OCI-M2 (cell line): Measurements from ENCODE around the gene B3GNT7.

ENCODE experiments used
- DNase-seq: peaks from one replicate; lab custom pipeline; 2025; ENCODE audit not compliant: unreplicated experiment; lab: John Stamatoyannopoulos, UW

The B3GNT7 gene

GRCh38 chr2:231383416-231384108 is 11.9 kb upstream of the B3GNT7 start:
- DNase-seq: no peak

GRCh38 chr2:231384109-231384435 is 11.4 kb upstream of the B3GNT7 start:
- DNase-seq: no peak

GRCh38 chr2:231384970-231385369 is 10.5 kb upstream of the B3GNT7 start:
- DNase-seq: no peak

- no peak for DNase-seq
Observed at GRCh38 chr2:231385429-231385828, 10.1 kb upstream of the B3GNT7 start.

GRCh38 chr2:231386446-231386845 is 9.1 kb upstream of the B3GNT7 start:
- DNase-seq: no peak

- no peak for DNase-seq
Observed at GRCh38 chr2:231387904-231388724, 7.4 kb upstream of the B3GNT7 start.

- DNase-seq: no peak
Observed at GRCh38 chr2:231388725-231389346, 6.7 kb upstream of the B3GNT7 start.

- DNase-seq: no peak
Observed at GRCh38 chr2:231390667-231391066, 4.8 kb upstream of the B3GNT7 start.

GRCh38 chr2:231391981-231392380 is 3.5 kb upstream of the B3GNT7 start:
- DNase-seq: no peak

GRCh38 chr2:231392431-231393148 is 2.9 kb upstream of the B3GNT7 start:
- DNase-seq: no peak

GRCh38 chr2:231393149-231394131 is 2.1 kb upstream of the B3GNT7 start:
- no peak for DNase-seq

- no peak for DNase-seq
Observed at GRCh38 chr2:231394211-231395141, 1.0 kb upstream of the B3GNT7 start.

- no peak for DNase-seq
Observed at GRCh38 chr2:231396058-231396821, 730 bp downstream of the B3GNT7 start.

GRCh38 chr2:231397011-231397927 is 1.8 kb downstream of the B3GNT7 start:
- no peak for DNase-seq

- DNase-seq: no peak
Observed at GRCh38 chr2:231397928-231398294, 2.4 kb downstream of the B3GNT7 start.

- no peak for DNase-seq
Observed at GRCh38 chr2:231398585-231398984, 3.1 kb downstream of the B3GNT7 start.

GRCh38 chr2:231399046-231399852 is 3.7 kb downstream of the B3GNT7 start:
- DNase-seq: no peak
